UCSD-AML1 (cell line): ENCODE data around the gene TMEM238.

Experiments used
- DNase-seq: peaks from one replicate; lab custom pipeline; 2025; ENCODE audit not compliant: unreplicated experiment; lab: John Stamatoyannopoulos, UW

Gene TMEM238

GRCh38 chr19:55382013-55382412 lies 2.1 kb downstream of the TMEM238 start:
- DNase-seq: no peak

GRCh38 chr19:55379174-55379573 lies 4.9 kb downstream of the TMEM238 start:
- DNase-seq: no peak

- no peak for DNase-seq
Measured at GRCh38 chr19:55377356-55378131, 6.5 kb downstream of the TMEM238 start.

- DNase-seq: no peak
Measured at GRCh38 chr19:55376241-55376933, 7.7 kb downstream of the TMEM238 start, which contains the start of gene TMEM190. Gene TMEM190, plus strand, starts transcription at chr19:55376826. Its CDS starts 28 bp downstream, at chr19:55376854.

- no peak for DNase-seq
Measured at GRCh38 chr19:55373993-55374757, 9.9 kb downstream of the TMEM238 start.

- DNase-seq: no peak
Measured at GRCh38 chr19:55373306-55373992, 10.6 kb downstream of the TMEM238 start.

GRCh38 chr19:55372316-55373081 lies 11.6 kb downstream of the TMEM238 start:
- DNase-seq: no peak

GRCh38 chr19:55370305-55370988 lies 13.6 kb downstream of the TMEM238 start, which contains the start of gene IL11:
Gene IL11, minus strand, starts transcription at chr19:55370463. Its CDS starts 153 bp downstream, at chr19:55370310.
- no peak for DNase-seq

GRCh38 chr19:55369653-55370304 lies 14.3 kb downstream of the TMEM238 start:
- no peak for DNase-seq

GRCh38 chr19:55368701-55369563 lies 15.2 kb downstream of the TMEM238 start:
- DNase-seq: no peak

- DNase-seq: no peak
Measured at GRCh38 chr19:55368106-55368505, 16.0 kb downstream of the TMEM238 start.

GRCh38 chr19:55366790-55367189 lies 17.3 kb downstream of the TMEM238 start:
- DNase-seq: no peak

GRCh38 chr19:55365964-55366363 lies 18.1 kb downstream of the TMEM238 start:
- no peak for DNase-seq

- no peak for DNase-seq
Measured at GRCh38 chr19:55365245-55365644, 18.8 kb downstream of the TMEM238 start.

GRCh38 chr19:55362990-55363716 lies 20.9 kb downstream of the TMEM238 start, which contains the start of gene GARIN5B:
Gene GARIN5B, minus strand, starts transcription at chr19:55363260. Its CDS starts 194 bp downstream, at chr19:55363066.
- no peak for DNase-seq

- no peak for DNase-seq
Measured at GRCh38 chr19:55362174-55362989, 21.7 kb downstream of the TMEM238 start.
